Psoas muscle (tissue), 8 donors: ENCODE results near the gene FAM163B. TPM values are rescaled to one million over a fixed set of nuclear protein-coding genes. Genes with fewer than 3 reads are reported as not detected.

Source experiments
- ATAC-seq, 4 donors: fragments of 200-7000 bp; cut with Tn5 transposase; one replicate each; pipeline ENCODE4 v1.9.1; 2020; ENCODE audit warnings: moderate library complexity in 3 of 4, mild to moderate bottlenecking in 2 of 4
- DNase-seq, 2 donors: peaks; one replicate each; pipeline ENCODE4 v3.0.0-alpha.2; 2020
- H3K27ac ChIP-seq: fragments of 200-600 bp; one replicate; pipeline ENCODE4 v1.8.0; 2022
- H3K27me3 ChIP-seq, 3 donors: fragments of 200-600 bp in 1 of 3; one replicate each; pipeline versions ENCODE4 v1.6.1 to v1.8.0; 2013 to 2022; ENCODE audit warnings: low read length in 2 of 3, mild to moderate bottlenecking in 2 of 3, moderate library complexity in 1 of 3; ENCODE audit not compliant: insufficient read depth in 3 of 3
- H3K36me3 ChIP-seq, 2 donors: fragments of 200-600 bp in 1 of 2; one replicate each; pipeline versions ENCODE4 v1.6.1 to v1.8.0; 2013 to 2022; ENCODE audit warnings: low read depth in 1 of 2, mild to moderate bottlenecking in 1 of 2, moderate library complexity in 1 of 2; ENCODE audit not compliant: insufficient read depth in 1 of 2
- H3K4me1 ChIP-seq: fragments of 200-600 bp; one replicate; pipeline ENCODE4 v1.8.0; 2022
- H3K4me3 ChIP-seq: fragments of 200-600 bp; one replicate; pipeline ENCODE4 v1.8.0; 2022; ENCODE audit warnings: mild to moderate bottlenecking
- H3K9me3 ChIP-seq: fragments of 200-600 bp; one replicate; pipeline ENCODE4 v1.8.0; 2022
- CTCF ChIP-seq: fragments of 200-600 bp; IDR thresholded peaks from one replicate; pipeline ENCODE4 v1.8.0; 2022; ENCODE audit warnings: antibody characterized with exemption
- WGBS, 3 donors: extraction: QIAGEN DNeasy Blood & Tissue Kit; methylation state at CpG; one replicate each; pipeline versions ENCODE4 v1.1.6 to v1.1.7; 2013; 5-methylcytosine and 5-hydroxymethylcytosine counted together
- intact Hi-C, 2 donors: fragments of 100-400 bp; cut with DNase I; formaldehyde crosslinking; loops; one replicate each; pipeline versions ENCODE4 v1.11.0 to v1.14.2; 2022
- polyA plus RNA-seq, 3 donors: library from polyadenylated mRNA; stranded (reverse); fragments of 200-250 nt; gene quantifications; one replicate each; pipeline ENCODE4 v1.2.3, GENCODE V29; 2013
- total RNA-seq, 4 donors: library from RNA; stranded (reverse); fragmentation: NEBNext Ultra II Directional in 2 of 4; extraction: Animal tissue kit (Norgen Biotek cat#: 25700) in 2 of 4; gene quantifications; one replicate each; pipeline versions ENCODE4 v1.2.1 to v1.2.4, GENCODE V29; 2021 to 2023
- donor health status: healthy with polysubstance abuse.
- donor health status: DM: no; HTN: no; CAD: no; lungs with moderate emphysema.
- donor health status: Bipolar disorder and iron deficiency.
- donor health status: healthy.
- donor health status: DM: yes; HTN: yes; CAD: no.
- donor health status: DM: no; HTN: no; CAD: no.
- donor health status: DM: no; HTN: no; CAD: no.
- donor health status: DM: yes; HTN: yes; CAD: no.

FAM163B gene
- total and polyA plus RNA-seq, 7 donors = not detected

DNA sequence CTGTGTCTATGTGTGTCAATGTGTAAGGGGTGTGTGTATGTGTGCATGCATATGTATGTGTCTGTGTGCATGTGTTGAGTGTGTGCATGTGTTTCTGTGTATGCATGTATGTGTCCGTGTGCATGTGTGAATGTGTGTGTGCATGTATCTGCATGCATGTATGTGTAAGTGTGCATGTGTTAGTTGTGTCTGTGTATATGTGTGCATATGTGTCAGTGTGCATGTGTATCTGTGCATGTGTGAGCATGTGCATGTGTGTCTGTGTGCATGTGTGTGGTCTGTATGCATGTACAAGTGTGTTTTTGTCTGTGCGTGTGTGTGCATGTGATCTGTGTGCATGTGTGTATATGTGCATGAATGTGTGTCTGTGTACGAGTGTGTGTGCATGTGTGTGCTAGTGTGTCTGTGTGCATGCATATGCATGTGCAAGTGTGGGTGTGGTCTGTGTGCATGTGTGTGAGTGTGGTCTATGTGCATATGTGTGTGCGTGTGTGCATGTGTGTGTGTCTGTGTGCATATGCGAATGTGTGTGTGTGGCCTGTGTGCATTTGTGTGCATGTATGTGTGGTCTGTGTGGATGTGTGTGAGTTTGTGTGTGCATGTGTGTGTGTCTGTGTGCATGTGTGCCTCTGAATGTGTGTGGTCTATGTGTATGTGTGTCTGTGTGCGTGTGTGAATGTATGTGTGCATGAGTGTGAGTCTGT lies 9.6 kb downstream of the FAM163B start:
- Histone ChIP-seq H3K9me3 (peaks cover 16% of the 10 kb centered on the region), H3K4me1 (no peaks in the 10 kb centered on the region), H3K27me3 (peaks cover 0 to 24% (median 4%) of the 10 kb centered on the region in 3 donors), H3K36me3 (no peaks in the 10 kb centered on the region), H3K4me3 (no peak overlapping the region), H3K27ac (no peak overlapping the region)
- ATAC-seq = no peak
- no peak for TF ChIP-seq CTCF
- DNase-seq = no peak
- intact Hi-C loops = no loop called here
- 93 to 94% (median 93%) methylated on average over 6 of the region's 6 CpGs for WGBS, 3 donors

- Histone ChIP-seq H3K27me3 (peaks cover 0 to 25% (median 4%) of the 10 kb centered on the region in 3 donors), H3K36me3 (no peaks in the 10 kb centered on the region), H3K9me3 (peaks cover 16% of the 10 kb centered on the region), H3K27ac (no peak overlapping the region), H3K4me3 (no peak overlapping the region), H3K4me1 (no peaks in the 10 kb centered on the region)
- ATAC-seq = no peak
- DNase-seq = peak in 1 of 2 donors; percentile 36
- intact Hi-C loops = no loop called here
- TF ChIP-seq CTCF = no peak
- WGBS, 3 donors = 71 to 82% (median 81%) methylated on average over 6 to 7 of the region's 7 CpGs
Observed at GRCh38 chr9:133598978-133599377, 10.2 kb downstream of the FAM163B start.

- TF ChIP-seq CTCF = no peak
- Histone ChIP-seq H3K27me3 (peaks cover 0 to 25% (median 4%) of the 10 kb centered on the region in 3 donors), H3K36me3 (no peaks in the 10 kb centered on the region), H3K4me1 (no peaks in the 10 kb centered on the region), H3K4me3 (no peak overlapping the region), H3K9me3 (peaks cover 16% of the 10 kb centered on the region), H3K27ac (no peak overlapping the region)
- WGBS, 3 donors = 67 to 82% (median 81%) methylated on average over 7 of the region's 7 CpGs
- intact Hi-C loops = no loop called here
- ATAC-seq (no peak), DNase-seq (no peak)
Observed at GRCh38 chr9:133597316-133597957, 11.8 kb downstream of the FAM163B start.

DNA sequence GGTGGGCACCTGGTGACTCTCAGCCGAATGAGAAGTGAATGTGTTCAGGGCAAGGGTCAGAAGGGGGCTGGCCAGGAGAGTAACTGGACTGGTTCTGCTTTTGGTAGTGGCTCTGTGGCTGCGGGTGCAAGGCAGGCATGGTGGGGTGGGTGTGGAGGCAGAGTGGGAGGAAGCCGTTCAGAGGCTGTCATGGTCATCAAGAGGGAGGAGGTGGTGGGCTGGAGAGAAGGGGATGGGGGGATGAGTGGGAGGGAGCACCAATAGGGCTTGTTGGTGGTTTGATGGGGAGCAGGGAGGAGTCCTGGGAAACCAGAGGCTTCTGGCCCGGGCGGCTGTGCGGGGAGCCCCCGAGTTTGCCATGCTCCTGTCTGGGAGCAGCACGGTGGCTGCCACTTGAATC lies 13.3 kb downstream of the FAM163B start:
- H3K9me3 ChIP-seq = peaks cover 16% of the 10 kb centered on the region
- no peak for ATAC-seq
- WGBS, 3 donors = 72 to 87% (median 81%) methylated on average over 8 of the region's 8 CpGs
- TF ChIP-seq CTCF = no peak
- H3K4me3 ChIP-seq = no peak overlapping the region
- intact Hi-C loops = no loop called here
- no peaks in the 10 kb centered on the region for H3K36me3 ChIP-seq
- peaks cover 0 to 15% (median 4%) of the 10 kb centered on the region in 3 donors for H3K27me3 ChIP-seq
- no peak overlapping the region for H3K27ac ChIP-seq
- DNase-seq = peak in 1 of 2 donors; percentile 19
- H3K4me1 ChIP-seq = no peaks in the 10 kb centered on the region
